Skeletal muscle satellite cell (primary cell): ENCODE data around the gene SCYGR5. TPM values are rescaled to one million over a fixed set of nuclear protein-coding genes. Genes with fewer than 3 reads are reported as not detected.
"Not testable (repeated sequence)": the region's sequence is repeated elsewhere in the genome, so short reads cannot be mapped to it uniquely, and the experiment has no call there.

Source experiments
- H3K27me3 ChIP-seq: 2 replicates; pipeline ENCODE4 v1.7.0; 2013; ENCODE audit warnings: low read length; ENCODE audit not compliant: control insufficient read depth, insufficient read depth
- H3K36me3 ChIP-seq: 2 replicates; pipeline ENCODE4 v1.7.0; 2013; ENCODE audit warnings: mild to moderate bottlenecking, control low read depth, low read length; ENCODE audit not compliant: insufficient read depth
- H3K4me1 ChIP-seq: 2 replicates; pipeline ENCODE4 v1.7.0; 2013; ENCODE audit warnings: low read length; ENCODE audit not compliant: control insufficient read depth, insufficient read depth
- H3K4me2 ChIP-seq: 2 replicates; pipeline ENCODE4 v1.7.0; 2013; ENCODE audit warnings: mild to moderate bottlenecking, low read length
- H3K4me3 ChIP-seq: 2 replicates; pipeline ENCODE4 v1.7.0; 2013; ENCODE audit warnings: low read length
- H3K9ac ChIP-seq: 2 replicates; pipeline ENCODE4 v1.7.0; 2013; ENCODE audit warnings: mild to moderate bottlenecking, low read depth, low read length, moderate library complexity
- H3K9me3 ChIP-seq: replicated peaks from 2 replicates; pipeline ENCODE4 v1.7.0; 2013; ENCODE audit warnings: mild to moderate bottlenecking, control low read depth, low read length
- total RNA-seq: library from RNA; depleted of rRNA; stranded (reverse); fragments of >200 nt; gene quantifications from 2 replicates; pipeline ENCODE4 v1.2.3, GENCODE V29; 2012; rRNA removed

SCYGR5 gene
- total RNA-seq: not detected in 2 replicates

DNA sequence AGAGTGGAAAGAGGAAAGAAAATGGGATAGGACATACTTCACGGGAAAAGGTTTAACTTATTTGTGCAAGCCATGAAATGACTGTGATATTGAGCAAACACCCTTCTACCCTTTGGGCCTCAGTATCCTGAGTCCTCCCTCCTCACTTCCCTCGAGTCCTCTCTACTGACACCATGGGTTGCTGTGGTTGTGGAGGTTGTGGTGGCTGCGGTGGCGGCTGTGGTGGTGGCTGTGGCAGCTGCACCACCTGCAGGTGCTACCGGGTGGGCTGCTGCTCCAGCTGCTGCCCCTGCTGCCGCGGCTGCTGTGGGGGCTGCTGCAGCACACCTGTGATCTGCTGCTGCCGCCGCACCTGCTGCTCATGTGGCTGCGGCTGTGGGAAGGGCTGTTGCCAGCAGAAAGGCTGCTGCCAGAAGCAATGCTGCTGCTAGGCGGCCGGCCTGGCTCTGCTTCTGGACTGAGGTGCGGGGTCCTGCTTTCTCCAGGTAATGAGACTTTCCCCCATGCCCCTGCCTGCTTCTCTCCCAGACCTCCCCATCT lies at the start of gene SCYGR5:
Gene SCYGR5 (plus strand): TSS at position 174 of the 540 bp plus-strand sequence. CDS start 0 bp downstream, at position 174.
- H3K36me3 ChIP-seq, H3K4me3 ChIP-seq, H3K9ac ChIP-seq, H3K4me1 ChIP-seq, H3K9me3 ChIP-seq, H3K27me3 ChIP-seq, H3K4me2 ChIP-seq: not testable (repeated sequence)

GRCh38 chr2:227617316-227618230 lies 49.0 kb upstream of the SCYGR5 start, which contains the start of gene SCYGR4:
TSS of gene SCYGR4 (plus strand) at chr2:227617498. CDS start at chr2:227617498, 0 bp downstream.
- Histone ChIP-seq H3K36me3 (no peaks in the 10 kb centered on the region), H3K4me2 (peak within 1 kb of the TSS; percentile 38), H3K9ac (no peak within 1 kb of the TSS), H3K4me1 (no peaks in the 10 kb centered on the region), H3K27me3 (peaks cover 8% of the 10 kb centered on the region), H3K9me3 (no peaks in the 10 kb centered on the region), H3K4me3 (peak within 1 kb of the TSS; percentile 49)

GRCh38 chr2:227623226-227623625 lies 43.4 kb upstream of the SCYGR5 start:
- no peaks in the 10 kb centered on the region for H3K36me3 ChIP-seq
- peaks cover 10% of the 10 kb centered on the region for H3K4me1 ChIP-seq
- H3K9ac ChIP-seq: no peak overlapping the region
- no peak overlapping the region for H3K4me2 ChIP-seq
- no peaks in the 10 kb centered on the region for H3K27me3 ChIP-seq
- no peaks in the 10 kb centered on the region for H3K9me3 ChIP-seq
- H3K4me3 ChIP-seq: no peak overlapping the region

GRCh38 chr2:227625420-227625819 lies 41.2 kb upstream of the SCYGR5 start:
- no peak overlapping the region for H3K4me2 ChIP-seq

DNA sequence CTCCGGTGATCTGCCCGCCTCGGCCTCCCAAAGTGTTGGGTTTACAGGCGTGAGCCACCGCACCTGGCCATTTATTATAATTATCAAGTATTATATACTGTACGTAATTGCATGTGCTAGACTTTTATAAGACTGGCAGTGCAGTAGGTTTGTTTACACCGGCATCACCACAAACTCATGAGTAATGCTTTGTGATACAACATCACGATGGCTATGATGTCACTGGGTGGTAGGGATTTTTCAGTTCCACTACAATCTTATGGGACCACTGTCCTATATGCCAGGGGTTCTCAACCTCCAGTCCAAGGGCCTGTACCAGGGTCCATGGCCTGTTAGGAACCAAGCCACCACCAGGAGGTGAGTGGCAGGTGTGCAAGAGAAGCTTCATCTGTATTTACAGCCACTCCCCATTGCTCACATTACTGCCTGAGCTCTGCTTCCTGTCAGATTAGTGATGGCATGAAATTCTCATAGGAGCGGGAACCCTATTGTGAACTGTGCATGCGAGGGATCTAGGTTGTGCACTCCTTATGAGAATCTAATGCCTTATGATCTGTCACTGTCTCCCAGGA lies 39.9 kb upstream of the SCYGR5 start:
- Histone ChIP-seq H3K4me1 (peaks cover 10% of the 10 kb centered on the region), H3K36me3 (no peaks in the 10 kb centered on the region), H3K9me3 (no peaks in the 10 kb centered on the region), H3K4me2 (no peak overlapping the region), H3K4me3 (no peak overlapping the region), H3K27me3 (no peaks in the 10 kb centered on the region), H3K9ac (no peak overlapping the region)

More at GRCh38 chr2:227625420-227625819, 41.2 kb upstream of the SCYGR5 start:
- Histone ChIP-seq H3K9ac (no peak overlapping the region), H3K4me1 (peaks cover 10% of the 10 kb centered on the region), H3K27me3 (no peaks in the 10 kb centered on the region), H3K4me3 (no peak overlapping the region), H3K9me3 (no peaks in the 10 kb centered on the region), H3K36me3 (no peaks in the 10 kb centered on the region)

GRCh38 chr2:227627769-227628168 lies 38.8 kb upstream of the SCYGR5 start:
- Histone ChIP-seq H3K27me3 (no peaks in the 10 kb centered on the region), H3K4me3 (no peak overlapping the region), H3K9me3 (no peaks in the 10 kb centered on the region), H3K9ac (no peak overlapping the region), H3K4me1 (peaks cover 9% of the 10 kb centered on the region), H3K4me2 (no peak overlapping the region), H3K36me3 (no peaks in the 10 kb centered on the region)

DNA sequence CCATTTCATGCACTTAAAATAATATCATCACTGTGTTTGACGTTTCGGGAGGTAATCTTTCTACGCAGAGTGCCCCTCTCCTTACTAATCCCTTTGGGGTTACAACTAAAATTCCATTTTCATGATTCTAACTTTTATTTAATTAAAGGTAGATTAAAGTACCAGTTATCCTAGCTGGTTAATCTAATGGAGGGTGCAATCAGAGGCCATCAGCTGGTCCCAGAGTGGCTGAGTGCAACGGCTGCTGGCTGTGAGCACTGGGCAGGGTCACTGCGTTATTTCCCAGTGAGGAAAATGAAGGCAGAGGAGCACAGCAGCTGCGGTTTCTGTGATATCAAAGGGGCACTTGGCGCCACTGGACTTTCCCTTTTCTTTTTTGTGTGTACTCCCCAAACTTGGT lies 37.2 kb upstream of the SCYGR5 start:
- Histone ChIP-seq H3K4me1 (no peaks in the 10 kb centered on the region), H3K4me3 (no peak overlapping the region), H3K27me3 (no peaks in the 10 kb centered on the region), H3K4me2 (no peak overlapping the region), H3K9ac (no peak overlapping the region), H3K9me3 (no peaks in the 10 kb centered on the region), H3K36me3 (no peaks in the 10 kb centered on the region)

DNA sequence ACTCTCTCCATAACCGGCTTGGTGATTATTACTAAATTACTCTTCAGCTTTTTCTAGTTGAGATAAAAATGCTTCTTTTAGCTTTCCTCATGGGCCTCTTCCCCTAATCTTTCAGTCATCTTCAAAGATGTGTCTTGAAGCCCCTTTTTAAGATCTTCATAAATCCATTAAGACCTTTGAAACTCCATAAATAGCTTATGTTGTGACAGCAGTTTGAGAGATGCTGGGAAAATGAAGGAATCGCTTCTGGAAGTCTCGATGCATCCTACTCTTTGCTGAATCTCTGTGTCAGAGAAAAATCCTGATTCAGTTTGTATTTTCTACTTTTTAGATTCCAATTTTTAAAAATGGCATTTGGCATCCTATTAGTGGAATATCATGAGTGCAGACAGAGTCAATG lies 36.3 kb upstream of the SCYGR5 start:
- Histone ChIP-seq H3K36me3 (no peaks in the 10 kb centered on the region), H3K9ac (no peak overlapping the region), H3K4me3 (no peak overlapping the region), H3K27me3 (no peaks in the 10 kb centered on the region), H3K4me2 (no peak overlapping the region), H3K9me3 (no peaks in the 10 kb centered on the region), H3K4me1 (no peaks in the 10 kb centered on the region)

GRCh38 chr2:227632827-227633226 lies 33.8 kb upstream of the SCYGR5 start:
- no peaks in the 10 kb centered on the region for H3K36me3 ChIP-seq
- H3K9me3 ChIP-seq: no peaks in the 10 kb centered on the region
- H3K4me2 ChIP-seq: no peak overlapping the region
- no peaks in the 10 kb centered on the region for H3K4me1 ChIP-seq
- no peak overlapping the region for H3K9ac ChIP-seq
- H3K27me3 ChIP-seq: no peaks in the 10 kb centered on the region
- H3K4me3 ChIP-seq: no peak overlapping the region

- H3K36me3 ChIP-seq: no peaks in the 10 kb centered on the region
- no peak overlapping the region for H3K4me3 ChIP-seq
- H3K4me1 ChIP-seq: no peaks in the 10 kb centered on the region
- H3K4me2 ChIP-seq: no peak overlapping the region
- H3K9ac ChIP-seq: no peak overlapping the region
- H3K27me3 ChIP-seq: no peaks in the 10 kb centered on the region
- no peaks in the 10 kb centered on the region for H3K9me3 ChIP-seq
Measured at GRCh38 chr2:227634201-227634600, 32.4 kb upstream of the SCYGR5 start.

- Histone ChIP-seq H3K27me3 (no peaks in the 10 kb centered on the region), H3K9ac (no peak overlapping the region), H3K4me1 (no peaks in the 10 kb centered on the region), H3K36me3 (no peaks in the 10 kb centered on the region), H3K4me2 (no peak overlapping the region), H3K9me3 (no peaks in the 10 kb centered on the region), H3K4me3 (no peak overlapping the region)
Measured at GRCh38 chr2:227642656-227643055, 23.9 kb upstream of the SCYGR5 start.
